GM19372 (cell line): ENCODE data around the gene PDZD2.

Experiments
- ATAC-seq: cut with Tn5 transposase; IDR thresholded peaks from one replicate; pipeline ENCODE4 v1.9.1; 2021; ENCODE audit warnings: mild to moderate bottlenecking, low read depth, moderate library complexity; ENCODE audit not compliant: unreplicated experiment

PDZD2 gene

GRCh38 chr5:31635446-31635845 lies 3.5 kb upstream of the PDZD2 start:
- no peak for ATAC-seq

- no peak for ATAC-seq
Measured at GRCh38 chr5:31637851-31638250, 1.1 kb upstream of the PDZD2 start.

GRCh38 chr5:31638345-31638744 lies 586 bp upstream of the PDZD2 start:
- no peak for ATAC-seq

- no peak for ATAC-seq
Measured at GRCh38 chr5:31639481-31640411, 815 bp downstream of the PDZD2 start.

GRCh38 chr5:31640573-31640972 lies 1.6 kb downstream of the PDZD2 start:
- no peak for ATAC-seq

- ATAC-seq: no peak
Measured at GRCh38 chr5:31641059-31641458, 2.1 kb downstream of the PDZD2 start.

- ATAC-seq: no peak
Measured at GRCh38 chr5:31641575-31641974, 2.6 kb downstream of the PDZD2 start.

- no peak for ATAC-seq
Measured at GRCh38 chr5:31645420-31646081, 6.6 kb downstream of the PDZD2 start.

- no peak for ATAC-seq
Measured at GRCh38 chr5:31648326-31648725, 9.4 kb downstream of the PDZD2 start.

- ATAC-seq: no peak
Measured at GRCh38 chr5:31651241-31651640, 12.3 kb downstream of the PDZD2 start.

GRCh38 chr5:31655491-31655890 lies 16.6 kb downstream of the PDZD2 start:
- no peak for ATAC-seq

- ATAC-seq: no peak
Measured at GRCh38 chr5:31656806-31657205, 17.9 kb downstream of the PDZD2 start.

- ATAC-seq: no peak
Measured at GRCh38 chr5:31657315-31657979, 18.5 kb downstream of the PDZD2 start.

- no peak for ATAC-seq
Measured at GRCh38 chr5:31661257-31661656, 22.3 kb downstream of the PDZD2 start.

GRCh38 chr5:31663519-31663918 lies 24.6 kb downstream of the PDZD2 start:
- no peak for ATAC-seq

GRCh38 chr5:31664566-31664965 lies 25.6 kb downstream of the PDZD2 start:
- ATAC-seq: no peak

GRCh38 chr5:31671339-31671741 lies 32.4 kb downstream of the PDZD2 start:
- no peak for ATAC-seq

GRCh38 chr5:31674371-31674951 lies 35.5 kb downstream of the PDZD2 start:
- ATAC-seq: no peak

- no peak for ATAC-seq
Measured at GRCh38 chr5:31675472-31675871, 36.5 kb downstream of the PDZD2 start.

- ATAC-seq: no peak
Measured at GRCh38 chr5:31678180-31678579, 39.2 kb downstream of the PDZD2 start.

- no peak for ATAC-seq
Measured at GRCh38 chr5:31680528-31680927, 41.6 kb downstream of the PDZD2 start.
